GM18505 (cell line): Measurements from ENCODE around the gene SHOC2.

Source experiments
- ATAC-seq: cut with Tn5 transposase; IDR thresholded peaks from one replicate; pipeline ENCODE4 v1.9.1; 2021; ENCODE audit not compliant: unreplicated experiment
- POLR2A ChIP-seq: IDR thresholded peaks from 4 replicates; pipeline ENCODE4 v1.6.1; 2011; ENCODE audit warnings: borderline replicate concordance; ENCODE audit not compliant: insufficient read depth, insufficient read length; ENCODE audit errors: extremely low read depth

SHOC2 gene

GRCh38 chr10:110972231-110973134, 53.1 kb downstream of the SHOC2 start:
- ATAC-seq, result no peak
- no peak for TF ChIP-seq POLR2A

- no peak for ATAC-seq
- TF ChIP-seq POLR2A, result no peak
Measured at GRCh38 chr10:110973400-110973799, 54.0 kb downstream of the SHOC2 start.

- TF ChIP-seq POLR2A, result no peak
Measured at GRCh38 chr10:110976577-110976976, 57.2 kb downstream of the SHOC2 start.

GRCh38 chr10:110977662-110978061, 58.3 kb downstream of the SHOC2 start:
- no peak for ATAC-seq
- no peak for TF ChIP-seq POLR2A

More at GRCh38 chr10:110976577-110976976, 57.2 kb downstream of the SHOC2 start:
- ATAC-seq, result no peak

GRCh38 chr10:110978204-110978603, 58.8 kb downstream of the SHOC2 start:
- no peak for TF ChIP-seq POLR2A
- no peak for ATAC-seq

GRCh38 chr10:110979611-110980010, 60.2 kb downstream of the SHOC2 start:
- TF ChIP-seq POLR2A, result no peak
- no peak for ATAC-seq

- TF ChIP-seq POLR2A, result no peak
- ATAC-seq, result no peak
Measured at GRCh38 chr10:110980807-110981206, 61.4 kb downstream of the SHOC2 start.

GRCh38 chr10:110983466-110983865, 64.1 kb downstream of the SHOC2 start:
- TF ChIP-seq POLR2A, result no peak
- no peak for ATAC-seq

GRCh38 chr10:110985497-110986275, 66.3 kb downstream of the SHOC2 start:
- no peak for TF ChIP-seq POLR2A
- no peak for ATAC-seq

GRCh38 chr10:110989016-110989415, 69.6 kb downstream of the SHOC2 start:
- TF ChIP-seq POLR2A, result no peak
- no peak for ATAC-seq

GRCh38 chr10:110992006-110992800, 72.8 kb downstream of the SHOC2 start:
- TF ChIP-seq POLR2A, result no peak
- no peak for ATAC-seq

- TF ChIP-seq POLR2A, result no peak
- ATAC-seq, result no peak
Measured at GRCh38 chr10:110993024-110993693, 73.8 kb downstream of the SHOC2 start.
